ENCODE measurements around the gene MTUS2.

MTUS2 gene

GRCh38 chr13:29464105-29464679, 644.1 kb downstream of the MTUS2 start:
- no peak for DNase-seq

GRCh38 chr13:29465741-29466293, 645.7 kb downstream of the MTUS2 start:
- no peak for DNase-seq

GRCh38 chr13:29471551-29471950, 651.4 kb downstream of the MTUS2 start:
- peak; percentile 23 for DNase-seq

GRCh38 chr13:29472332-29472961, 652.3 kb downstream of the MTUS2 start:
- DNase-seq = peak; percentile 40 to 78

GRCh38 chr13:29473166-29473565, 653.0 kb downstream of the MTUS2 start:
- no peak for DNase-seq

- DNase-seq = no peak
Measured at GRCh38 chr13:29474991-29475390, 654.9 kb downstream of the MTUS2 start.

- peak in 1 of 2 donors; percentile 17 for DNase-seq
Measured at GRCh38 chr13:29476046-29476445, 655.9 kb downstream of the MTUS2 start.

GRCh38 chr13:29479716-29480492, 659.8 kb downstream of the MTUS2 start:
- no peak for DNase-seq

- DNase-seq = no peak
Measured at GRCh38 chr13:29480893-29481525, 660.9 kb downstream of the MTUS2 start.

GRCh38 chr13:29481603-29482002, 661.5 kb downstream of the MTUS2 start:
- no peak for DNase-seq

GRCh38 chr13:29482504-29482903, 662.4 kb downstream of the MTUS2 start:
- no peak for DNase-seq

- no peak for DNase-seq
Measured at GRCh38 chr13:29483211-29483610, 663.1 kb downstream of the MTUS2 start.

GRCh38 chr13:29483623-29484022, 663.5 kb downstream of the MTUS2 start:
- DNase-seq = no peak

GRCh38 chr13:29484236-29484635, 664.1 kb downstream of the MTUS2 start:
- no peak for DNase-seq

- no peak for DNase-seq
Measured at GRCh38 chr13:29484796-29485195, 664.7 kb downstream of the MTUS2 start.

GRCh38 chr13:29486551-29486950, 666.4 kb downstream of the MTUS2 start:
- peak; percentile 88 to 92 for DNase-seq

GRCh38 chr13:29487466-29488454, 667.6 kb downstream of the MTUS2 start:
- no peak for DNase-seq

- no peak for DNase-seq
Measured at GRCh38 chr13:29489650-29490560, 669.8 kb downstream of the MTUS2 start.

- DNase-seq = no peak
Measured at GRCh38 chr13:29490561-29490885, 670.4 kb downstream of the MTUS2 start.

- DNase-seq = no peak
Measured at GRCh38 chr13:29491248-29491647, 671.1 kb downstream of the MTUS2 start.

GRCh38 chr13:29493796-29494195, 673.7 kb downstream of the MTUS2 start:
- no peak for DNase-seq
